GM19395 (cell line): ENCODE measurements around the gene ATP2A2.

ENCODE experiments used
- ATAC-seq: cut with Tn5 transposase; IDR thresholded peaks from one replicate; pipeline ENCODE4 v1.9.1; 2021; ENCODE audit warnings: mild to moderate bottlenecking, moderate library complexity; ENCODE audit not compliant: unreplicated experiment

The ATP2A2 gene

DNA sequence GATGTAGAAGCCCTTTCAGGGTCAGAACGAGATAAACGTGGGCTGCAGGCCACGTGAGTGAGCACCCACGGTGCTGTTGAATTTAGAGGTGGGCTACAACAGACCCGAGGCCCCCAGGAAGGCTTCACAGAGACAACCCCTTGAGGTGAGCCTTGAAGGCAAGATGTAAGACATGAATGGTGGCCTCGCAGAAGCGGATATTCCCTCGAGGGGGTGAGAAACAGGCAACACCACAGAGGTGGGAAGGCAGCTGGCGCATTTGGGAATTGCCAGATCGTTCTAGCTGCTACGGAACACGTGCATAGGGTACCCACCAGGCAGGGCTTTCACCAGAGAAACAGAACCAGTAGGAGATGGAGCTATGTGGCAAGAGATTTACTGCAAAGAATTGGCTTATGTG is 22.6 kb upstream of the ATP2A2 start:
- ATAC-seq, result no peak

DNA sequence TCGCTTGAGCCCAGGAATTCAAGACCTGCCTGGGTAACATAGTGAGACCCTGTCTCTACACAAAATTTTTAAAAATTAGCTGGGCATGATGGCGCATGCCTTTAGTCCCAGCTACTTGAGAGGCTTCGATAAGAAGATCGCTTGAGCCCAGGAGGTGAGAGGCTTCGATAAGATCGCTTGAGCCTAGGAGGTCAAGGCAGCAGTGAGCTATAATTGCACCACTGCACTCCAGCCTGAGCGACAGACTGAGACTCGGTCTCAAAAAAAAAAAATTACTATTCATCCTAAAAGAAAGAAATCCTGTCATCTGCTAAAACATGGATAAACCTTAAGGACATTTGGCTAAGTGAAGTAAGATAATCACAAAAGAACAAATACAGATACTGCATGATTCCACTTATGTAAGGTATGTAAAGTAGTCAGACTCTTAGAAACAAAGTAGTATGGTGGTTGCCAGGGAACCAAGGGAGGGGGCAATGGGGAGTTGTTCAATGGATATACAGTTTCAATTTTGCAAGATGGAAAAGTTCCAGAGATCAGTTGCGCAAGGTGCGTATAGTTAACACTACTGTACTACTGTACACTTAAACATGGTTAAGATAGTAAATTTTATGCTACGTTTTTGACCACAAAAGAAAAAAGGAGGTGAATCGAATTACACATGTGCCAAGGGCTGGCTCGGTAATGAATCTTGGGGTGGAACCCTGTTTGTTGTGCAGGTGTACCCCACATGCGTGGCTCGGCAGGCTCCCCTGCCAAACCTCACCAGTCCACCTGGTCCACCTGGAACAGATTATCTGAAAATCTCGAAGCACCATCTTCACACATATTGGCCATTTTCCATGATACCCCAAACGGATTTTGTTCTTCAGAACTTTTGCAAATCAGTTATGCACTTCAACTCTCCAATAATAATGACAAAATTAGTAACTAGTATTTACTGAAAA is 18.3 kb upstream of the ATP2A2 start:
- no peak for ATAC-seq

DNA sequence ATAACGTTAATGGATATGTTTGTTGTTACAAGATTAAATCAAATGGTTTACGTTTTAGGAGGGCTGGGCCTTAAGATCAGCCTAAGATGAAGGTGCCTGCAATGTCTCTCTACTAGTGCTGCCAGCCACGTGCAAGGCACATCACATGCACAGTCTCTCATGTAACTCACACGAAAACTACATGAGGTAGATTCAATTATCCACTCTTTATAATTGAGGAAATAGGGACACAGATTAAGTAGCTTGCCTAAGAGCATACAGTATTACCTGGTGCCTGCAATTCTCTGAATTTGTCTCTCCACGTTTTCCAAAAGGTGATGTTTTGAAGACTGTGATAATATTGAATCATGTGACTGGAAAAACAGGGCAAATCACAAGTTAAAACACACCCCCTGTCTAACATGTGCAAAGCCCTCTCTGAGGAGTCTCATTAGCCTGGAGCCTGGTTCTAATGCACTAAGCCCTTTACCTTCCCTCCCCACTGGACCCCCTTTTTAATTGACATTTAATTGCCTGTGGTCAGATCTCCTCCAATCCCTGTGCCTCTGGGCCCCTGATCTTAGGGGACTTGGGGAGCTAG is 14.6 kb upstream of the ATP2A2 start:
- ATAC-seq, result no peak

DNA sequence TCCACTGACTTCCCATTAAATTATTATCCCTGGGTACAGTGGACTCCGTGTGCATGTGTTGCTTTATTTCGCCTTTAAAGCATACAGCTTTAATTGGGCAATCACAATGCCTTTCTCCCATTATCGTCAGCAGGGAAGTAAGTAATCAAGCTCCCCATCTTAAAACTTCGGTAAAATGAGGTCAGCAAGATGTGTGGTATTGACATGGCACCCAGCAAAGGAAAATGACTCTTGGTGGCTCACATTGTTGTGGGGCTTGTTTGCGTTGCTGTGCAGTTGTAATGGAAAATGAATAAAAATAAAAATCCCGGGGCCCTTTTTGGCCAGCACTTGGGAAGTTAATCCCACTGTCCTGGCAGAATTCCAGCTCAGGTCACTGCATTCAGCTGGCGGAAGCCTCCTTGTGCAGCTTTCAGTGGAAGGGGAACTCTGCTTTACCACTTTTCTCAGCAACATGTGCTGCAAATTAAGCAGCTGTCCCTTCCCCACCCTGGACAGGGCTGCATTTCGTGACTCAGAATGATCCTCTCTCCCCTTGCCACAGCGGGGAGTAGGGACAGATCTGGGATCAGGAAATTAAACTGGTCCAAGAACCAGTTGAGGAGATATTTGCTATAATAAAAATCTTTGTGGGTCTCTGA is 13.9 kb upstream of the ATP2A2 start:
- no peak for ATAC-seq

DNA sequence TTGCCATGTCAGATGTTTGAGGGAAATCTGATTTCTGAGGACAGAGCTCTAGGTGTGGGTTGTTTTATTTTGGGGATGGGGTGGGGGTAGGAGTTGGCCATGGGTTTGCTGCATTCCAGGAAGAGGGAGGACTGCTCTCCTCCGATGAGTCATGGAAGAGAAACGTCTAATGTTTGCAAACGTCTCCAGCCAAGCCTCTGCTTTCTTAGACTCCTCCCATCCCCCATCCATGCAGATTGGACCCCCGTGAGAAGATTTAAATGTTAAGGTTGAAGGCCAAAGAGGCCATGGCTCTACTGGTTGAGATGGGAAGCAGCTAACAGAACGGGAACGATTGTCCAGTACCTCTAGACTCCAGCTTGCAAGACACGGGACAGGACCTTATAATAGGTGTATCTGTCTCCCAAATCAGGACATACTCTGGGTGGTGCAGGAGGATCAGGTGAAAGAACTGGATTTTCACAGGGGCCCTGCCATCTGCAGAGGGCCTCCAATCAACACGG is 11.4 kb upstream of the ATP2A2 start:
- no peak for ATAC-seq

DNA sequence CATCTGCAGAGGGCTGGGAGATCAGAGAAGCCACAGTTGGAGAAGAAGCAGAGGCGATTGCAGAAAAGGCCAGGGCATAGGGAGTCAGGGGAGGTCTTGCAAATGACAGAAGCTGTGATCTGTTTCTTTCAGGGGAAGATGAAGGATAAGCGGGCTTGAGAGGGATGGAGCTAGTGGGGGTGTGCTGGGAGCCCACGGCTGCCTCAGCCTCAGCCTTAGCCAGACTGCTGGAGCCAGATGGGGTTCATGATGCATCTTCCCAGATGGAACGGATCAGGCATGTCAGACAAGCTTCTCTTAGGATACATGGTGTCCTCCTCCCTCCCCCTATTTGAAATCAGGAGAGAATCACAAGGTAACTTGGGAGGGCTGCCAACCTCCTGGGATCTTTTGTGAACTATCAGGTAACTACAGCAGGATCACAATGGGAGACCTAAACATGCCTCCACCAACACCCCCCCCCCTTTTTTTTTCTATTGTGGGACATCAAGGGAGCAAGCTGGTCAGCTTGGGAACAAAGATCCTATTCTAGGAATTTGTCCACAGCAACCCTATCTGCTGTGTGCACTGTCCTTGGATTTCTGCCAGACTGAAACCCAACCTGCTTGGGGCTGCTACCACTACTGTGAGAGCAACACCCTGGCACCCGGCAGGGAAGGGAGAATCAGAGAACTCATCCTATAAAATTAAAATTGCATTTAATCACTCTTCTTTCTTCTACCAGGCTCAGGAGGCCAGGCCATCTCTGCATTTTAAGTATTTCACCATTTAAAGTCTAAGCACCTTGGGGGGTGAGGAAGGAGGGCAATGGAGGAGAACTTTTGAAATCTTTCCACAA is 10.7 kb upstream of the ATP2A2 start:
- no peak for ATAC-seq

DNA sequence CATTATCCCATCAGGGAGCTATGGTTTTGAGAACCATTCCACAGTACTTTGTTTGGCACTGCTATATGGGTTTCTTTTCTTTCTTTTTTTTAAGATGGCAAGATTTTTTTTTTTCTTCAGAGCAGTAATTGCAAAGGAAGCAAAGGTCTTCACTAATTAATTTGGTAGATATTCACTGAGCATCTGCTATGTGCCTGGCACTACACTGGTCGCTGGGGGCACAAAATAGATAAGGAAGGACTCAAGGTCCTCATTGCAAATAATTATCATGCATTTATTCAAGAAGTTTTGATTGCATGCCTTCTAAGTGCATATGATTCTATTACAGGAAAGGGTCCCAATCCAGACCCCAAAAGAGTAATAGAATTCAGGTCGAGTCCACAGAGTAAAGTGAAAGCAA is 10.0 kb upstream of the ATP2A2 start:
- ATAC-seq, result no peak

DNA sequence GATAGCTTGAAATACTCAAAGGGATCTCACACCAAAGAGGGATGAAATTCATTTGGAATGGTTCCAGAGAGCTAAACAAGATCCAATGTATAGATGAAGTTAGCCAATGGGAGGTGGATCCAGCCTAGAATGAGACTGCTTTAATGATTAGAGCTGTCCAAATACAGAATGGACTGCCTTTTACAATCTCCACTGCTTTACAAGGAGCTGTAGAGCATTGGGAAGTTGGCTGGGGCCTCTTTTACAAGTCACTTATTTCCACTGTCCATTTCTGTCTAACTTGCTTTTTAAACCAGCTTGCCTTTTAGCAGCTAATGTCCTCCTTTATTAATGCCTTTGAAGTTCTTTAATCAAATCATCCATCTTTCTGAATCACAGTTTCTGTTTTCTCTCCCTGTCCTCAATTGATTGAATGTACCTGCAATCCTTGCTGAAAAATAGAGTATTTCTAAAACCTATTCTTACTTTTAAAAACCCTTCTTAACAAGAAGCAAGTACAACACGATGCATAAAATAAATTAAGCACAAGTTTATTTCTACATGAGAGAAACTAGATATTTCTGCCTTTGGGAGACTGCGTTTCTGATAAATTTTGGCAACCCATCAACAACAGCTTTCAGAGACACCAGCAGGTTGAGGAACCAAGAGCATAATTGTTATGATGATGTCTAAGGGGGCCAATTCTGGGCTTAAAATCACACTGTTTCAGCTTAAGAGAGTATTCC is 3.4 kb upstream of the ATP2A2 start:
- ATAC-seq, result no peak

DNA sequence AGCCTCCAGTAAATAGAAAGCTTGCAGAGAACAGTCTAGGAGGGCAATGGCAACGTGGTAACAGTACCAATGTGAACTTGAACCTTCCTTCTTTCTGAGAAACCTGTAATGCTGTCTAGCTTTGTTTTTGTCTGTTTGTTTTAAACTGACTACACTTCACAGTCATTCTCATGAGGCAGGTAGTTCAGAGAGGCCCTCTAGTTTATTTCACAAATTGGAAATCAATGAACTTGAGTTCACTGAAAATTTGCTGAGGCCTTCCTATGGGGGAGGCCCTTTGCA is 2.9 kb upstream of the ATP2A2 start:
- ATAC-seq, result no peak

DNA sequence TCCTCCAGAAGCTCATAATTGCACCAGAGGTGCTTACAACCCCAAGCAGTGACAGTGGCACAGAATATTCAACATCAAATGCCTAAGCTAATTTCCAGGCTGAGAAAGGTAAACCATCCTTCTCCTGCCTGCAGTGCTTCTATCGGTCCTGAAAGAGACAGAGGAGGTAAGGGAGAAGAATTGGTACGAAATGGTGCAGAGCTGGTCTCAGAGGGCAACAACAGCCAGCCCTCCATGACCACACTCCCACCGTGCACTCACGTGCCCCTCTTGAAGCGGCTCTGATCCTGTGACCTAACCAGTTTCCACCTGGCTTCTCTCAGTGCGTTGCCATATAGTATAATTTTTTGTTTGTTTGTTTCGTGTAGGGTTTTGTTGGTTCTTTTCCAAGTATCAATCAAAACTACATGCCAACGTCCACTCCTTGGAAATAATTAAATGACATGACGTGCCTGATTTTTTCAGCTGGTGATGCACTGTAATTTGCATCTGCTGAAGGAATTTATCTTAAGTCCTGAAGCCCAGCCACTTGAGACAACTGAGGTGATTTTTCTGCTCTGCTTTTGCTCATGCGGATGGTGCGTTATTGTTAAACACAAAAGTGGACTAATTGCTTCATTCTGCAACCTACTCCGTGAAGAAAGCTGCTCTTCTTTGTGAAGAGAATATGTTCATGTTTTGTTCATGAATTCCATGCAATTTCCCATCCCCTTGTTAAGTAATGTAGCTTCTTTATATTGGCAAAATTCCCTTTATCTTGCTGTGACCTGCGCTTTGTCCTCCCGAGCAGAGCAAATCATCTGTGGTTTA is 1.3 kb upstream of the ATP2A2 start:
- no peak for ATAC-seq

DNA sequence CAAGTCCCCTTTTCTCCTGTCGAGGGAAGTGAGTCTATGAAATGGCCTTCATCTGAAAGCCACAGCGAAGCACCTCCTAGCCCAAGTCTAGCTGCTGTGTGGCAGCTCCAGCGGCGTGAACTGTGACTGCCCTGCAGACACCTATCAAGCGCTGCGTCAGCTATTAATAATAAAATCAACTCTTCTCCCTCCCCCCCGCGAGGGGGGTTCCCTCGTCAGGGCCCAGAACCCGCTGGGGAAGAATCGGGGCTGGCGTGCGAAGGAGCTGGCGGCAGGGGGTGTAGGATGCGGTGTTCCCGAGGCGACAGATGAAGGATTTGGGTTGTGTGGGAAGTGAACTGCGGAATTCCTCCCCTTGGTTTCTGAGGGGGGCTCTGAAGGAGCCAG is 662 bp upstream of the ATP2A2 start:
- peak; percentile 23 for ATAC-seq

DNA sequence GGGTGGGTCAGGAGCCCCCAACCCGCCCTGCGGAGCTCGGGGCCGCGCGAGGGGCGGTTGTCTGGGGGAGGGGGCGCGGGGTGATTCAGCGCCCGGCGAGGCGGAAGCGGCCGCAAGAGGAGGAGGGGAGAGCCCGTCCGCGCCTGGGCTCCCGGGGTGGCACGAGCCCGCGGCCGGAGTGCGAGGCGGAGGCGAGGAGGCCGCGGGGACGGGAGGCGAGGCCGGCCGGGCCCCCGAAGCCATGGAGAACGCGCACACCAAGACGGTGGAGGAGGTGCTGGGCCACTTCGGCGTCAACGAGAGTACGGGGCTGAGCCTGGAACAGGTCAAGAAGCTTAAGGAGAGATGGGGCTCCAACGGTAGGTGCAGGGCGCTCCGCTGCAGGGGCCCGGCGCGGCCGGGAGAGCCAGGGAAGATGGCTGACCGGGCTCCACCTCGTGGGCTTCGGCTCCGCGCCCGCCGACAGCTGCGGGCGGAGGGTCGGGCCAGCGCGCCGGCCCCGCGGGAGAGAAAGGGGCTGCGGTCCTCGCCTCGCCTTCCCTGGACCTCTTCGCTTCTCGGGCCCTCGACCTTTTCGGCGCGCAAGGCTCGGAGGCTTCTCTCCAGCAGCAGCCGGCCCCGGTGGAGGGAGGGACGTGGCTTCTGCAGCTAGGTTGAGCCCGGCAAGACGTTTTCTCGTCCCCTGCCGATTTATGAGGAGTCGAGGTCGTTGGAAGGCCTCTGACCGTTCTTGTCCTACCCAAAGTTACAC is 677 bp downstream of the ATP2A2 start:
- peak; percentile 50 for ATAC-seq

DNA sequence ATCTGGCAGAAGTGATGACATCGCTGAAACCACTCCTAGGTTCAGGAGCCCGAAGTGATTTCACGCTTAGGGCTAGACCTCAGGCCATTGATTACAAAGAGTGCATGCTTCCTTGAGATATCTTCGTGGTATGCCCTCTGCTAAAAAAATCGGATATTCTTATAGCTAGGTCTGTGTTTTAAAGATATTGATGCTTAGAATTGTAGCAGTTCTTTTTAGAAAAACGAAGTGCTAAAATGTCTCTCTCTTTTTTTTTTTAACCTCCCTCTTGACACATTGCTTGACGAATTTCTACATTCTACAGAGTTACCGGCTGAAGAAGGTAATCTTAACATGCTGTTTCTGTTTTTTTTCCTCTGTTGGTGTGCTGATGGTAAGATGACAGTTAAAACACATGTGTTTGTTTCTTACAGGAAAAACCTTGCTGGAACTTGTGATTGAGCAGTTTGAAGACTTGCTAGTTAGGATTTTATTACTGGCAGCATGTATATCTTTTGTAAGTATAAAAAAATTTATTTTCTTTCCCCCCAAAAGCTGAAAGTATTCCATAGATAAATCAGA is 1.3 kb downstream of the ATP2A2 start:
- peak; percentile 12 for ATAC-seq

DNA sequence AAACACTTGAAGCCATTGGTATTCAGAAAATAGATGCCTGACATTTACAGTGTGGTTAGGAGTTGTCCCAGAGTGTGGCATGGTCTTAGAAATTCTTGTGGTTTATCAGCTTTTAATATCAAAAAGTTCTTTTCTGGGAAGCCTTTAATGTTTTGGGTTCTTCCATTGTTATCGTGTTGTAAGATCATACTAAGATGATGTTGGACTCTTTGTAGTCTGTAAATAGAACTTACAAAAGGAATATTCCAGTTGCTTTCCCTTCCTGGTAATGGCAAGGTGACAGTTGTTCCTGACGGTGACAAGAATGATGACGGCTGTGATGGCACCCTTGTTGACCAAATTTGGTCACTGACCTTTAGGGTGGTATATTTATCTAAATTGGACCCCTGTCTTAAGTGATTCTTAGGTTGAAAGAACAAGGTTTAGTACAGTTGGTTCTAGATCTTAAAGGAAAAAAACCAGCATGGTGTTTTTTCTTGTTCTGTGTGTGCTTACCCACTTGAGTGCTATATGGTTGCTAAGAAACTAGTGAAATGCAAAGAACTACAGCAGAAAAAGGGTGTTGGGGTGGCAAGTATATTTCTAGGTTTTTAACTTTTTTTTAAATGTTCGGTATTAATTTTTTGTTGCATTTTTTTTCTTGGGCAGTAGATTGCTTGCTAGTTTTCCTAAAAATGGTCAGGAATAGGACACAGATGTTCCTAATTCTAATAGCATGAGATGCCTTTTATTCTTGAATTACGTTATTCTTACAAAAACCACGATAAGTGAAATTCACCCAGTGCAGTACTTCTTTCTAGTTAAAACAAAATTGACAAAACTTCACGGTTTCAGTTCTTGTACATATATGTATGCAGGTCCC is 2.1 kb downstream of the ATP2A2 start:
- no peak for ATAC-seq

DNA sequence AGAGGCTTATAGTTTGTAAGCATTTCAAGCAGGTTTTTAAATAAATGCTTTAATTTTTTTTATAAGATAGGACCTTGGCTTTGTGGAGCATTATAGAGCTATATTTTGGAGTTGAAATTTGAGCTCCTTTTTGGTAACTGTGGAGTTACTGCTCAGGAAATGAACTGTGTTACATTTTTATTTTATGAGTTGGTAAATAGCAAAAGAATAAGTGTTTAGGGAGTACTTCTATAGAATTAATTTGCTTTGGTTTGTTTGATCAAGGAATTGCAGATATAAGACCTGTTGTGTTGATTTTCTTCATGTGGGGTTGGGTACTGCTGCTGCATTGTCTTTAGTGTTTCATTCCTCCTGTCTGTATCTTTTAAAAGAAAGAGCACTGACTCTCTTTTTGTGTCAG is 3.5 kb downstream of the ATP2A2 start:
- no peak for ATAC-seq

DNA sequence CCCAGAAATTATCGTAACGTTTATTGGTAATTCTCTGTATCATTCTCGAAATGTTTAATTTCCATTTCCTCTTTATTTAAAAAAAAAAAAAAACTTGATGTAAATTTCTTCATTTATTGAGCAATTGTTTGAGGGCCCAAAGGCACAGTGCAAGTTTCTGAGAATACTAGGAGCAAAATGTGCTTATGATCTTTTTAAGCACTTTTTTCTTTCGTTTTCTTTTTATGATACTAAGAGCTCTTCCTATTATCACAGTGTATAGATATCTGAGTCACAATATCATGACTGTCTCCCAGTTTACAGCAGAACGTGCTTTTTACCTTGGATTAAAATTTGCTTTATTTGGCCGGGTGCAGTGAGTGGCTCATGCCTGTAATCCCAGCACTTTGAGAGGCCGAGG is 5.6 kb downstream of the ATP2A2 start:
- no peak for ATAC-seq

DNA sequence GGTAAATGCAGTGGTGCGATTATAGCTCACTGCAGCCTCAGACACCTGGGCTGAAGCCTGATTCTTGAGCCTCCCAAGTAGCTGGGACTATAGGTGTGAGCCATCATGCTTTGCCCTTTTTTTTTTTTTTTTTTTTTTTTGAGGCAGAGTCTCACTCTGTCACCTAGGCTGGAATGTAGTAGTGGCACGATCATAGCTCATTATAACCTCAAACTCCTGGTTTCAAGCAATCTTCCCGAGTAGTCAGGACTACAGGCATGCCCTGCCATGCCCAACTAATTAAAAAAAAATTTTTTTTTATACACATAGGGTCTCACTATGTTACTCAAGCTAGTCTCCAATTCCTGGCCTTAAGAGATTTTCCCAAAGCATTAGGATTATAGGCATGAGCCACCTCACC is 6.9 kb downstream of the ATP2A2 start:
- ATAC-seq, result no peak
